Measurements from ENCODE around the gene SPECC1L.

DNA sequence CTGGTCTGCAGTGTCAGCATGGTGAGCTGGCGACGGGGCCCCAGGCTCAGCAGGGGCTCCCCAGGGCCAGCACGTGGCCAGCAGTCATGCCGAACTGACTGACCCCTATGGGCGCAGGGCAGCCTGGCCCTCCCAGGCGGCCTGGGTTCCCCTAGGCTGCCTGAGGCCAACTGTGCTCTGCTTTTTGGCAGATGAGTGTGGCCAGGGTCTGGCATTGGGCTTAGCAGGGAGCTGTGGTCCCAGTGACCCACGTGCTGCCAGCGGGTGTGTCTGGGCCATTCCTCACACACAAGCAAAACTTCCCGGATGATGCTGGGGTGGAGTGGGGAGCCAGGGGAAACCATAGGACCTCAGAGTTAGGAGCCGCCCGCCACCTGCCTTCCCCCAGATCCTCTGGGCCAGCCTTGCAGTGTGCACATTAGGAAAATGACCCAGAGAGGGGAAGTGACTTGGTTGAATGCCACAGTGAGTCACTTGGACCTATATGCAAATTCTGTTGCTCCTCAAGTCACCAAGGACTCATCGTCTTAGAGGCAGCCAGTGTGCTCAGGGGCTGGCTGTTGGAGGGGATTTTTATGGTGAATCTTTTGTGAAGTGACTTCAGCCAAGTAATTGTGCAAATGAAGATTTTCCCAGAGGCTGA, 163.3 kb downstream of the SPECC1L start:
- no peak for TF ChIP-seq EZH2 (IDR thresholded peaks at IDR 0.05; ENCODE audit: low read length, unreplicated experiment)
- TF ChIP-seq, protein P1, sequence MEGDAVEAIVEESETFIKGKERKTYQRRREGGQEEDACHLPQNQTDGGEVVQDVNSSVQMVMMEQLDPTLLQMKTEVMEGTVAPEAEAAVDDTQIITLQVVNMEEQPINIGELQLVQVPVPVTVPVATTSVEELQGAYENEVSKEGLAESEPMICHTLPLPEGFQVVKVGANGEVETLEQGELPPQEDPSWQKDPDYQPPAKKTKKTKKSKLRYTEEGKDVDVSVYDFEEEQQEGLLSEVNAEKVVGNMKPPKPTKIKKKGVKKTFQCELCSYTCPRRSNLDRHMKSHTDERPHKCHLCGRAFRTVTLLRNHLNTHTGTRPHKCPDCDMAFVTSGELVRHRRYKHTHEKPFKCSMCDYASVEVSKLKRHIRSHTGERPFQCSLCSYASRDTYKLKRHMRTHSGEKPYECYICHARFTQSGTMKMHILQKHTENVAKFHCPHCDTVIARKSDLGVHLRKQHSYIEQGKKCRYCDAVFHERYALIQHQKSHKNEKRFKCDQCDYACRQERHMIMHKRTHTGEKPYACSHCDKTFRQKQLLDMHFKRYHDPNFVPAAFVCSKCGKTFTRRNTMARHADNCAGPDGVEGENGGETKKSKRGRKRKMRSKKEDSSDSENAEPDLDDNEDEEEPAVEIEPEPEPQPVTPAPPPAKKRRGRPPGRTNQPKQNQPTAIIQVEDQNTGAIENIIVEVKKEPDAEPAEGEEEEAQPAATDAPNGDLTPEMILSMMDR (conservative IDR thresholded peaks at IDR 0.05; ENCODE audit: low read depth, low read length) = no peak

Data from PC-3 (cell line).